GM21723 (cell line): ENCODE data around the gene MACROD1.

ENCODE experiments used
- ATAC-seq: cut with Tn5 transposase; IDR thresholded peaks from one replicate; pipeline ENCODE4 v1.9.1; 2021; ENCODE audit warnings: mild to moderate bottlenecking, moderate library complexity; ENCODE audit not compliant: unreplicated experiment

MACROD1 gene

DNA sequence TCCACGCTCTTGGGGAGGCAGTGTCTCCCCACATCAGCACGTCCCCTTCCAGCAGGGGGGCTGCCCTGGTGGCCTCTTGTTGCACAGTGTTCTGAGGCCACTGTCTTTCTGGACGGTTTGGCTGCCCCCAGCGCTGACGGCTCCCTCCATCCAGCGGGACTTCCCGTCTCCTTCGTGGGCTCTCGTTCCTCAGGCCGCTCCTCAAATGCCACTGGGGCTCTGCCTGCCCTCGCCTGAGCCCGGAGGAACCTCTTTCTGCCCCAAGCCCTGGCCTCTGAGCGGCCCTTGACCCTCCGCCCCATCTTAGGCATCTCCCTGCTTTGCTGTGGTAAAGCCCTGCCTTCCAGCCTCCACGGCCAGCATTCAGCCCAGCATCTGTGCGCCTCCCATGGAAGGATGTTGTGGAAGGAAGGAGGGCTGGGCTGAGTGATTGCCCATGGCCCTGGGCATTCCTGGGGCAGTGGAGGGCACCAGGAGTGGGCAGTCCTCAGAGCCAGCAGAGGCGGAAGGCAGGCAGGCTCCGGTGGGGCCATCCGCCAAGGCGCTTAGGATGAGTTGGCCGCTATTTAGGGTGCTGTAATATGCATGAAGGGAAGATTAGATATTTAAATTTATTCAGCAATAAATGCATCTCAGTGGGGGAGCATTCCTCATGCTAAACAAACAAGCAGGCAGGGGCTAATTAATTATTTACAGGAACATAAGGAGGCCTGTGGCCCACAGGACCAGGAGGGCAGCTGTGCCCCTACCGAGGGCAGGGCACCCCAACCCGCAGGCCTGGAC lies 161.9 kb downstream of the MACROD1 start:
- ATAC-seq = no peak

DNA sequence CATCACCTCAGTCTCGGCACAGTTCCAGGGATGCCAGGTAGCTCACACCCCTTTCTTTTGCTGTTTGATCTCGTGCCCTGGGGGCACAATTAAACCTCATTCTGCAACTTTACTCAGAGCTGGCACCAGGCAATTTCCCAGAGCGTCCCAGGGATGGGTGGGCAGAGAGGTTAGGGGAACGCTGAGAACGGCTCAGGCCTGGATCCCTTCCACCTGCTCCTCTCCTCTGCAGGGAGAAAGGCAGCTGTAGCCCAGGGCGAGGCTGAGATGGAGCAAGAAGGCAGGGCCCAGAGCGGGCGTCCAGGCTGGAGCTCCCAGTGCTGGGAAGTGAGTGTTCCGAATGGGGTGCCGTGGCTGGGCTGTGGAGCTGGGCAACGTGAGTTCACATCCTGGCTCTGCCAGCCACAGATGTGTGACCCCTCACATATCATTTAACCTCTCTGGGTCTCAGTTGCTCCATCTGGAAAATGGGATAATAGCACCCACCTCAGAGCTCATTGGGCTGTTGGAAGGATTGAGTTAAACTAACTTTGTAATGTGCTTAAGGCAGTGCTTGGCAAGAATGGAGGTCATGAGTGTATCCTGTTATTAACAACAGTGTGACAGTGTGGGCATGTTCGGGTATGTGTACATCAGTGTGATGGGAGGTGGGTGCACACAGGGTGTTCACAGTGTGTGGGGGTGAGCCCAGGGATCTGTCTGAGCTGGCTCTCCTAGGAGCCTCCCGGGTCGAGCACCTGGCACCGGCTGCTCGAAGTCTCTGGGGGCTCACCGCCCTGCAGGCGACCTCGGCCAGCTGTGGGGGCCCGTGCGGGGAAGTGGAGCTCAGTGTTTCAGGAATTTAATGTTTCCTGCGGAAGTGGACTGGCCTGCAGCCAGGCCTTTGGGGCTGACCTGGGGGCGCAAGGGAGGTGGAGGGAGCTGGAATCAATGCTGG lies 164.2 kb downstream of the MACROD1 start:
- no peak for ATAC-seq

DNA sequence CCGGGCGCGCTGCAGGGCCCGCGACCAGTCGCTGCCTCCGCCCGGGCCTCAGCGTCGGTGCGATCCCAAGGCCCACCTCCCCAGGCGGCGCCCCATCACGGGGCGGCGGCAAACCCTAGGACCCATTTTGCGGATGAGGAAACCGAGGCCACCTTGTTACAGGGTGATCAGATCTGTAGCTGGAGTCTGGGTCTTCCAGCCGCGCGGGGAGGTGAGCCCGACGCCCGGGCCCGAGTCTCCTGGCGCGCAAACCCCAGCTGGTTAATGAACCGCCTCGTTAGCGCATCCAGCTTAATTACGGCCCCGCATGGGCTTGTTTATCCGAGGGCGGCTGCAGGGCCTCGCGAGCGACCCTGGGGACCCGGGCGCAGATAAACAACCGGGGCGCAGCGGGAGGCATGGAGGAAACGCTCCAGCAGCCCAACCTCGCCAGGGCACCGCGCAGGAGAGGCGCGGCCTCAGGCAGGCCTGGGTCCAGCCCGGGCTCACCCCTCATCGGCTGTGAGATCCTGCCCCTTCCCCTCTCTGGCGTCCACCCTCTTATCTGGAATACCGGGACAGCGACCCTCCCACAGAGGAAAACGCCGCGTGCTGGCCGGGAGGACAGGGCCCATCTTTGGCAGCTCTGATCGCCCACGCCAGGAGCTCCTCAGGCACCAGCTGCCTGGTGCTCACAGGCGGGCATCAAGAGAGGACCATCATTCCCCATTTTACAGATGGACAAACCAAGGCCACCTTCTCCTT lies 165.0 kb downstream of the MACROD1 start:
- ATAC-seq = no peak

DNA sequence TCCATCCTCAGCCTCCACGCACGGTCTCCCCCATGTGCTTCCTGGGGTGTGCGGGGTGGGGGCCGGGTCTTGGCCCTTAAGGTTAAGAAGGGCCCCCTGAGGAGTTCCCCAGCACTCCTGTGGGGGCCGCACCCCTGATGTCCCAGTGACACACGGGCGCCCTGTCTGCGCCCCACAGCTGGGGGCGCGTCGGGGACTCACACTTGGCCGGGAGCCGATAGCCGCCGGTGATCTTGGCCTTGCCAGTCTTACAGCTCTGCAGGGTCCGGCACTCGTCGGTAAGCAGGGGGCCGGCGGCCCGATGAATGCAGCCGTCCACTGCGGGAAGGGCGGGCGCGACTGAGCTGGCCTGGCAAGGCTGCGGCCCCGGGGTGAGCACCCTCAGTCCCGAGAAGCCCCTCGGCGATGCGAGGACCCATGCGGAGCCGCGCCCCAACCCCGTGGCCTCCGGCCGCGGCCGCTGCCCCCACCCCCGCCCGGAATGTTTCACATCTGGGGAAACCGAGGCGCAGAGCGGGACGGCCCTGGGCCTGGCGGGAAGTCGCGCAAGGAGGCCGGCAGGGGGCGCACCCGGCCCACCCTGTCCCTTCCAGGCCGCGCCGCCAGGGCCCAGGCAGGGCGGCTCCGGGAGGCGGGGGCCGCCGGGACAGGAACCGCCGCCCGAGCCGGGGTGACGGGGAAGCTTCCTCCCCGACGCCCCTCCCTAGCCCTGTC lies 165.7 kb downstream of the MACROD1 start:
- peak; percentile 63 for ATAC-seq

DNA sequence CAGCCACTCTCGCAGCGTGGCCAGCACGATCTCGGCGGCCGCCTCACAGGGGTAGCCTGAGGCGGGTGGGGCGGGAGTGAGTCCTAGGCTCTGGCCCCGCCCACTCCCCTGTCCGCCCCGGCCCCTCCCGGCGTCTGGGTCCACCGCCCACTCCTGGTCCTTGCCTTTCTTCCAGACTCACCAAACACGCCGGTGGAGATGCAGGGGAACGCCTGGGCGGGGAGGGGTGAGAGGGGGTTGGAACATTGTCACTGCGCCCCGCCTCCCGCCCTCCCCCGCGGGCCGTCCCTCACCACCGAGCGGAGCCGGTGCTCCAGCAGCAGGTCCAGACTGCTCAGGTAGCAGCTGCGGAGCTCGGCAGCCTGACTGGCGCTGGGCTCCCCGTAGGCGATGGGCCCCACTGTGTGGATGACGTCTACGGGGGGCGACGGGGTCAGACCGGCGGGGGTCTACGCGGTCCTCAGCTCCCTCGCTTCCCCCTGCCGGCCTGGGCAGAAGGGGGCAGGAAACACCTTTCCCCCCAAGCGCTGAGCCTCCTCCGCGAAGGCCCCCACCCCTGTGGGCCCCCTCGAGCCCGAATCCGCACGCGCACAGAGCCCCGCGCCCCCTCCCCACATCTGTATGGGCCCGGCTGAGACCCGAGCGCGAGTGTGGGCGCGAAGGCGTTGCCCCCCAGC lies 166.4 kb downstream of the MACROD1 start:
- ATAC-seq = no peak

DNA sequence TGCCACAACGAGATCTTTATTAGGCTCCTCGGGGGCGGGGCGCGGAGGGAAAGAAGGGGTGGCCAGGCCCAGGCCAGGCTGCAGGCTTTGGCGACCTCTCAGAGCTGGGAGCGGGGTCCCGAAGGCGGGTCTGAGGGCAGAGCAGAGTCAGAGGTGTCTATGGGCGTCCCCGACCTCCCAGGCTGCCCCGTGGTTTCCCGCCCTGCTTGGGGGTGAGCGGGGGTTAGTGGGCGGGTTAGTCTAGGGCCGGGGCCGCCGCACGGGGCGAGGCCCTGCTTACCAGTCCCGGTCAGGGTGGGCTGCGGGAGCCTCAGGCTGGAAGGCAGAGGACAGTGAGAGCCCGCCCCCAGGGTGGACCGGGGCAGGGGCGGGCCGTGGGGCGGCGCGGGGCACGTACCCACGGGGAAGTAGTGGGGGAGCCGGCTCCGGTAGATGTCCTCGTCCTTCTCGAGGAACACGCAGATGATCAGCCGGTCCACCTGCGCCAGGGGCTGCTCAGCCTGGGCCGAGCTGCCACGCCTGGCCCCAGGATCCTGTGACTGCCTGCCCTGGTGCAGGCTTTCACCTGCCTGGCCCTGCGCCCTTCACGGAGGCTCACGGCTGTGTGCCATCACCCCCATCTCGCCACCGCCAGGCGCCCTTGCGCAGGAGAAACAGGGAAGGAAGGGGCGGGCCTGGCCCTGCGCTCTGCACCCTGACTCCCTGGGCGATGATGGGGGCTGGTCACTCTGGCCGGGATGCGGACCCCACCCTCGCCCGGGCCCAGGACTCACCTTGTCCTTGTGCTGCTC lies 167.2 kb downstream of the MACROD1 start:
- no peak for ATAC-seq

DNA sequence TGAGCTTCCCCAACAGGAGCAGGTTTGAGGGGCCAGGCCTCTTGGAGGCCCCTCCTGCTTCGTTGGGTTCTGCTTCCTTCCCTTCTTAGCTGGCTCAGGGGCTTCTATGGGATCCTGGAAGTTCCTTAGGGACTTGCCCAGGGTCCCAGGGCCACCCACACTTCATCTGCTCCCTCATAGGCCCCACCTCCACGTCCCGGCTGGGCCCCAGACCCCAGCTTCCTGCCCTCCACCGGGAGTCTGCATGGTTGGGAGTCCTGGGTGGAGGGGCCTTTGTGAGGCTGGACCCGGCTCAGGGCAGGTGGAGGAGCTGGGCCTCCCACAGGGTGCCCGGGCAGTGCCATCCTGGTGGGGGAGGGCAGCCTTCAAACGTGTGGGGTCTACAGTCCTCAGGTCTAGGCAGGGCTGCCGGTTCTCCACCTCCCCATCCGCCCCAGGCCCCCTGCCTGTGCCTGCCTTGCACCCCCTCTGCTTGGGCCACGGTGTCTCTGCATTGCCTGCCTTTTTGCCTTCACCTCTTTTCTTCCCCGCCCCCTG lies 168.0 kb downstream of the MACROD1 start:
- ATAC-seq = no peak

DNA sequence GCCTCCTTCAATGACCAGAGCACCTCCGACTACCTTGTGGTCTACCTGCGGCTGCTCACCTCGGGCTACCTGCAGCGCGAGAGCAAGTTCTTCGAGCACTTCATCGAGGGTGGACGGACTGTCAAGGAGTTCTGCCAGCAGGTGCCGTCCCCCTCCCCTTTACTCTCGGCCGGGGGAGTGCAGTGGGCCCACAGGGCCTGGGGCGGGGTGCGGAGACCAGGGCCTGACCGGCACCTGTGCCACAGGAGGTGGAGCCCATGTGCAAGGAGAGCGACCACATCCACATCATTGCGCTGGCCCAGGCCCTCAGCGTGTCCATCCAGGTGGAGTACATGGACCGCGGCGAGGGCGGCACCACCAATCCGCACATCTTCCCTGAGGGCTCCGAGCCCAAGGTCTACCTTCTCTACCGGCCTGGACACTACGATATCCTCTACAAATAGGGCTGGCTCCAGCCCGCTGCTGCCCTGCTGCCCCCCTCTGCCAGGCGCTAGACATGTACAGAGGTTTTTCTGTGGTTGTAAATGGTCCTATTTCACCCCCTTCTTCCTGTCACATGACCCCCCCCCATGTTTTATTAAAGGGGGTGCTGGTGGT lies 168.7 kb downstream of the MACROD1 start:
- no peak for ATAC-seq

DNA sequence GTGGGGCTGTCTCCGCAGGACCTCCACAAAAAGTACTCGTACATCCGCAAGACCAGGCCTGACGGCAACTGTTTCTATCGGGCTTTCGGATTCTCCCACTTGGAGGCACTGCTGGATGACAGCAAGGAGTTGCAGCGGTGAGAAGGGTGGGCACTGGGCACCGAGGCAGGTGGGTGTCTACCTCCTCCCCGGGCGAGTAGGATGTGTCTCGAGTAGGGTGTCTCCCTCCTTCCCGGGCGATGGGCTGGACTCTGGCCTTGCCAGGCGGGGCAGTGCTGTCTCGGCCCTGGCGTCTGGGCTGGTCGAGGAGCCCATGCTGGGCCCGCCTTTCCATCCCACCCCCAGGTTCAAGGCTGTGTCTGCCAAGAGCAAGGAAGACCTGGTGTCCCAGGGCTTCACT lies 169.4 kb downstream of the MACROD1 start:
- ATAC-seq = no peak

DNA sequence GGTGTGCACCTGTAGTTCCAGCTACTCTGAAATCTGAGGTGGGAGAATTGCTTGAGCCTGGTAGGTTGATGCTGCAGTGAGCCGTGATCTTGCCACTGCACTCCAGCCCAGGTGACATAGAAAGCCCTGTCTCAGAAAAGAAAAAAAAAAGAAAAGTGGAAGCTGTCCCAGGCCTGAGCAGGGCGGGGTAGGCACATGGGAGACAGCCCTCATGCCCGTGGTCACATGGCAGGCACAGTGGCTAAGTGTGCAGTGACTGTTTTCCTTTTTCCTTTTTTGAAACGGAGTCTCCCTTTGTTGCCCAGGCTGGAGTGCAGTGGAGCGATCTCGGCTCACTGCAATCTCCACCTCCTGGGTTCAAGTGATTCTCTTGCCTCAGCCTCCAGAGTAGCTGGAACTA lies 171.9 kb downstream of the MACROD1 start:
- no peak for ATAC-seq

DNA sequence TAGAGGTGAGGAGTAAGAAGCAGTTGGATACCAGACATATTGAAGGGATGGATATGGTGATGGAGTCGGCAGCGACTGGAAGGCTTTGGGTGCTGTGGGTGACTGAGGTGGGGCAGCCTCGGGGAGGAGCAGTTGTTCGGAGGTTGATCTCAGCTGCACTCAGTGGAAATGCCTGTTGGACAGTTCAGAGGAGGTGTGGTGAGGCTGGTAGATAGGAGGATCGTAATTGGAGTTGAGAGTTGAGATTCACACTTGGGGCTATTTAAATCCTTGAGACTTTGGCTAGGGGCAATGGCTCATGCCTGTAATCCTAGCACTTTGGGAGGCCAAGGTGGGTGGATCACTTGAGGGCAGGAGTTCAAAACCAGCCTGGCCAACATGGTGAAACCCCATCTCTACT lies 172.8 kb downstream of the MACROD1 start:
- no peak for ATAC-seq

DNA sequence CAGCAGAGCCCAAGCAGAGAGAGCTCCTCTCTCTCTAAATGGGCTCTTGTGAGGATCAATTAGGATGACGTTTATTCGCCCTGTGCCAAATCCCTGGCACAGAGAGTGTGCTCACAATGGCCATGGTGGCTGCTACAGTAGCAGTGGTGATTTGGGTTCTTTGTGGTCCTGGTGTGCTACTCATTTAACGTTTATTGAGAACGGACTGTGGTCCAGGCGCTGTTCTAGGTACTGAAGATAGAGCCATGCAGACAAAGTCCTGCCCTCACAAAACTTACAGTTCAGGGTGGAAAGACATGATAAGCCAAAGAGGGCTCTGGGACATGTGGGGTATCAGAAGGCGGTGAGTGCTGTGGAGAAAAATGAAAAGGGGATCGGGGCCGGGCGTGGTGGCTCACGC lies 174.4 kb downstream of the MACROD1 start:
- ATAC-seq = no peak

DNA sequence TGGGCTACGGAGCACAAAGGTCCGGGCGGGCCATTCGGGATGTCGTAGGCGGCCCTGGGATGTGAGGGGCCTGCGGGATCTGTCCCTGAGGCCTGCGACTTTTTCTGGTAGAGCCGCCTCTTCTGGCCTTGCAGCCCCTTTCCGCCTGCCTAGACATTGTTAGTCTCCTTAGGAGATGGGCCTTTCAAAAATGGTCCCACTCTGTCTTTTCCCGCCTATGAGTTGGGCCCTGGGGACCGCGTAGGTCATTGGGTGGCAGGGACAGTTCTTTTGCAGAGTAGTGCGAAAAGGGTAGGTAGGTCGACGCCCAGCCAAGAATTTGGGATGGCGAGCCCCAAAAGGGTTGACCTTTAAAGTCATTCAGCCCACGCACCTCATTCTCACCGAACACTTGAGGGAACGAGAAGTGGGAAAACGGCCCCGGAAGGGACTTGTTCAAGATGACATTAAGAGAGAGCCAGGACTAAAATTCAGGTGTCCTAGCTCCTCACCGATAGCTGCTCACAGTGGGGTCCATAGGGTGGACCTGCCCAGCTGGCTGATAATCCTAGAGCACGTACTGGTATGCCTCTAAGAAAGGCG lies 178.9 kb downstream of the MACROD1 start:
- no peak for ATAC-seq

DNA sequence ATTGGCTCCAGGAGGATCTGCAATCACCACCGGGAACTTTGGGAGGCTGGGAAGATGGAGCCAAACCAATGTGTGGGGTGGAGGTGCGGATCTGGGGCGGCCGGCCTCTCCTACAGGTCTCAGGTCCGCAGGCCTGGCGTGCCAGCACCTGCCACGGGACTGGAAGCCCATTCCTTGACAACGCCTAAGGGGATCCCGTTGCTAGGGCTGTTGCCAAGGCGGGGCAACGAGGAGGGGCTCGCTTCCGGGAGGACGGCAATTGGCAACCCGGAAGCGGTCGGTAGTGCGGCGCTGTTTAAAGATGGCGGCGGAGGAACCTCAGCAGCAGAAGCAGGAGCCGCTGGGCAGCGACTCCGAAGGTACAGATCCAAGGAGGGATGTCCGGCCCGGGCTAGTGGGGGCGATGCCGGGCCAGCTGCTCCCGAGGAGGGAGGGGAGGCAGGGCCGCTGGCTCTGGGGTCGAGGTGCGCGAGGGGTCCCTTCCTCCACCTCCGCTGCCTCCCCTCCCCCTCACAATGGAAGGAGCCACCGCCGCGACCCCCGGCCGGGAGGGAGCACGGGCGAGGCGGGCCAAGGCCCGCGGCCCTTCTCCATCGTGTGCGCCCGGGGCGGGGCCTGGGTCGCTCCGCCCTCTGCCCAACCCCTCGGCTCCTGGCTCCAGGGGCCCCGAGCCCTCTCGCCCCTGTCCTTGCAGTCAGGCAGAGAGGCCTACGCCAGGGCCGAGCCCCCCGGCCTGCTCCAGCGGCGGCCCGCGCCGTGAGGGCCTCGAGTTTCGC lies 179.6 kb downstream of the MACROD1 start, which contains the start of gene OTUB1:
OTUB1 (plus strand) TSS at position 283 of the 776 bp plus-strand sequence; CDS start at position 302, 19 bp downstream.
- ATAC-seq = peak; percentile 89

DNA sequence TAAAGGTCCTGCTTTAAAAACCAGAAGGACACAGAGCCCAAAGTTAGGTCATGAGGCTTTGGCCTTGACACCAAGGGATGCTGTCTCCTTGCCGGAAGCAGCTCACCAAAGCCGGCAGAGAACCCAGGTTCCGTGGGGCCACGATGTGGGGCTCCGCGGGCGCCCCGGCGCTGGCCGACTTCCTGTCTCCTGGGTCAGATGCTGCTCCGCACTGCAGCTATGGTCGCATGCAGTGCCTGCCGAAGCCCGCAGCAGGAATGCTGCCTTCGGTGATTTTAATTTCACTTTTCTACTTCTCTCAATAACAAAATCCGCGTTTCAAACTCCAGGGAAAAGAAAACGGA lies 180.1 kb downstream of the MACROD1 start:
- no peak for ATAC-seq

DNA sequence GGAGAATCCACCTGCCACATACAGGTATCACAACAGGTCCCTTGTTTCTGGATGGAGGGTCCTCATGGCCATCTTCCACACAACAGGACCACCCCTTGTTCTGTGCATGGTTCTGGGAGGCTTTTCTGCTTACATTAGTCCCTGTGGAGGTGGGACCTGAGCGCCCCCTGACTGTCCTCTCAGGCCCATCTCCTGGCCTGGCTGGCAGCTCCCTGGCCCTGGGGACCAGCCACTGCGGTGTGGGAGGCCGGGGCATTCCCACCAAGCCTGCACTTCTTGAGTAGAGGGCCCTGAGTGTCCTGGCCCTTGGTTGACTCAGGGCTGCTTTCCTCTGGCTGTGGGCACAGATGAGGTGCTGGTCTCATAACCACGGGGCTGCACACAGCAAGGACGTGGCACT lies 186.5 kb downstream of the MACROD1 start:
- no peak for ATAC-seq

DNA sequence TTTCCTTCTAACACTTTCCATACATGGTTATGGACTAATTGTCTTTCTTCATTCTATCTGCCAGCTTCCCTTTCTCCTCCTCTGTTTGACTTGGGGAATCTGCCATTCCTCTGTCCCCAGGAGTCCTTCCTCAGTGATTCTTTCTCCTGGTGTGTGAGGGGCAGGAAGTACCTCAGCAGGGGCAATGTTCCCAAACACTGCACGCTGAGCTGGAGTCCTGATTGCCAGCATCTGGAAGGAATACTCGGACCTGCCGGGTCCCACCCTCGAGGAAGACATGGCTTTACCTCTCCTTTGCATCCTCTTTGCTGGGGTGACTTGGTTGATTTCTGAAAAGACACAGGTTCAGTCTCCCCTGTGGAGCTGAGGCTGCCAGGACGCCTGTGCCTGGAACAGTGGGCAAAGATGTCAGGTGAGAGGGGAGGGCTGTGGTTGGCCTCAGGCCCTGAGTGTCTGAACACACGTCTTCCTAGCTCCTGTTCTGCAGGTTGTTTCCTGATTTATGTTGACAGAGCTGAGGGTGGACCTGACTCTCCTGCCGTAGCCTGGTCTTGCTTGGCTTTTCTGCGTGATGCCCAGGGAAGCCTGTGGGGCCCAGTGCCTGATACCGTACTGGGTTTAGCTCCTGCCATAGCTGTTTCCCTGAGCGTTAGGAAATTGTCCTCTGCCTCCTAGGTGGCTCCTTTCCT lies 187.2 kb downstream of the MACROD1 start:
- ATAC-seq = no peak
